Activated CD4-positive, alpha-beta memory T cell treated with anti-CD3 and anti-CD28 coated beads, Interleukin-2, amount 10 ng/mL, durations not matched to agents 7 days and 5 days (primary cell): ENCODE results near the gene HSD17B14. TPM values are rescaled to one million over a fixed set of nuclear protein-coding genes. Genes with fewer than 3 reads are reported as not detected.
"Not testable (repeated sequence)": the region's sequence is repeated elsewhere in the genome, so short reads cannot be mapped to it uniquely, and the experiment has no call there.

Source experiments
- CTCF ChIA-PET: fragments of 350-600 bp; sonication (Branson Sonifier 250); formaldehyde crosslinking; loops from one replicate; lab custom pipeline; 2021; ENCODE audit warnings: antibody characterized with exemption, inconsistent platforms; lab: Charles Lee
- POLR2A ChIA-PET: fragments of 350-600 bp; sonication (Branson Sonifier 250); formaldehyde crosslinking; loops from one replicate; lab custom pipeline; 2021; ENCODE audit warnings: antibody characterized with exemption; lab: Charles Lee
- DNase-seq: peaks from one replicate; pipeline ENCODE4 v3.0.0-alpha.2; 2020
- H3K27ac Mint-ChIP-seq: one replicate; pipeline ENCODE4 v1.8.0; 2021; ENCODE audit warnings: mild to moderate bottlenecking, mixed read lengths
- H3K27me3 Mint-ChIP-seq: one replicate; pipeline ENCODE4 v1.8.0; 2021; ENCODE audit warnings: mixed read lengths
- H3K36me3 Mint-ChIP-seq: one replicate; pipeline ENCODE4 v1.8.0; 2021; ENCODE audit warnings: low read depth, mixed read lengths
- H3K4me1 Mint-ChIP-seq: one replicate; pipeline ENCODE4 v1.8.0; 2021; ENCODE audit warnings: mixed read lengths
- H3K4me3 Mint-ChIP-seq: one replicate; pipeline ENCODE4 v1.8.0; 2021; ENCODE audit warnings: mild to moderate bottlenecking, mixed read lengths
- H3K9me3 Mint-ChIP-seq: one replicate; pipeline ENCODE4 v1.8.0; 2021; ENCODE audit warnings: mixed read lengths
- total RNA-seq, 2 experiments: library from RNA; stranded (reverse); gene quantifications; one replicate each; pipeline ENCODE4 v1.2.3, GENCODE V29; 2021

Gene HSD17B14
- total RNA-seq, 2 experiments from 2014 or later, result 0.50 to 0.63 TPM

DNA sequence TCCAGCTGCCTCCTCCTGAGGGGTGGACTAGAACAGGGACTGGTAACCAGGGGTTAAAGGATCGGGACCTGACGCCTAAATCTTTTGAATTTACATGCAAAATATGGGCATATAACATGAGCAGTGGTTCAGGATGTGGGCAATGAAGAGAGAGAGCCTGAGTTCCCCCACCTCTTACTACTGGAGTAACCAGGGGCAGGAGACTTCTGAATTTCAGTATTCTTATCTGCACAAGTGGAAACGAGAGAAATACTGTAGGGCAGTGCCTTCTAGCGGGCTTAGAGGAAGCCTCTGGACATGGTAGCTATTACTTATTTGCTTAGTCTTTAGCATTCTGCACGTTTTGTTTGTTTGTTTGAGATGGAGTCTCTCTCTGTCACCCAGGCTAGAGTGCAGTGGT lies 51.8 kb downstream of the HSD17B14 start:
- H3K36me3 Mint-ChIP-seq, result no peaks in the 10 kb centered on the region
- no peak overlapping the region for H3K4me3 Mint-ChIP-seq
- no peak overlapping the region for H3K27ac Mint-ChIP-seq
- H3K9me3 Mint-ChIP-seq, result no peaks in the 10 kb centered on the region
- peaks cover 3% of the 10 kb centered on the region for H3K4me1 Mint-ChIP-seq
- ChIA-PET POLR2A (interaction anchor here (1.5 kb wide), 1 partner anchor 11 kb away, joined by 4 read pairs; no protein-coding TSS in a partner anchor), CTCF (interaction anchor here (0.6 to 2.3 kb wide), 3 partner anchors 11 to 60 kb away, joined by 3 to 13 read pairs (median 6); no protein-coding TSS in a partner anchor)
- no peak for DNase-seq
- H3K27me3 Mint-ChIP-seq, result peaks cover 14% of the 10 kb centered on the region

- Mint-ChIP-seq H3K4me3 (no peak overlapping the region), H3K4me1 (peaks cover 3% of the 10 kb centered on the region), H3K36me3 (no peaks in the 10 kb centered on the region), H3K27me3 (peaks cover 15% of the 10 kb centered on the region), H3K9me3 (no peaks in the 10 kb centered on the region), H3K27ac (no peak overlapping the region)
- ChIA-PET POLR2A (no interaction called here), CTCF (interaction anchor here (1.2 to 2.1 kb wide), 3 partner anchors 61 to 219 kb away, joined by 4 to 8 read pairs (median 6); no protein-coding TSS in a partner anchor)
- no peak for DNase-seq
Measured at GRCh38 chr19:48780631-48781391, 55.5 kb downstream of the HSD17B14 start.

GRCh38 chr19:48779636-48780035 lies 56.7 kb downstream of the HSD17B14 start:
- ChIA-PET POLR2A (no interaction called here), CTCF (interaction anchor here (0.6 to 2.1 kb wide), 4 partner anchors 8 to 220 kb away, joined by 3 to 8 read pairs (median 6); no protein-coding TSS in a partner anchor)
- H3K4me1 Mint-ChIP-seq, result peaks cover 3% of the 10 kb centered on the region
- no peaks in the 10 kb centered on the region for H3K36me3 Mint-ChIP-seq
- H3K4me3 Mint-ChIP-seq, result no peak overlapping the region
- no peaks in the 10 kb centered on the region for H3K9me3 Mint-ChIP-seq
- H3K27me3 Mint-ChIP-seq, result peaks cover 9% of the 10 kb centered on the region
- no peak for DNase-seq
- no peak overlapping the region for H3K27ac Mint-ChIP-seq

DNA sequence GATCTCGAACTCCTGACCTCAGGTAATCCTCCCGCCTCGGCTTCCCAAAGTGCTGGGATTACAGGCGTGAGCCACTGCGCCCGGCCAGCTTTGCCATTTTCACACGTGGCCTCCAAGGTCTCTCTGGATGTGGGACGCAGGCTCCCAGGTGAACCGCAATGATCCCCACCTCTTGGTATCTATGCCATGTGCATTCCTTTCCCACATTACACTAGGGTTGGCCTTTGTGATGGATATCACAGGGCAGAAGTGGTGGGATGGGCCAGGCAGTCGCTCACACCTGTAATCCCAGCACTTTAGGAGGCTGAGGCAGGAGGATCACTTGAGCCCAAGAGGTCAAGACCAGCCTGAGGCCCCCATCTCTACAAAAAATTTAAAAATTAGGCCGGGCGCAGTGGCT lies 58.6 kb downstream of the HSD17B14 start:
- no peak overlapping the region for H3K4me3 Mint-ChIP-seq

DNA sequence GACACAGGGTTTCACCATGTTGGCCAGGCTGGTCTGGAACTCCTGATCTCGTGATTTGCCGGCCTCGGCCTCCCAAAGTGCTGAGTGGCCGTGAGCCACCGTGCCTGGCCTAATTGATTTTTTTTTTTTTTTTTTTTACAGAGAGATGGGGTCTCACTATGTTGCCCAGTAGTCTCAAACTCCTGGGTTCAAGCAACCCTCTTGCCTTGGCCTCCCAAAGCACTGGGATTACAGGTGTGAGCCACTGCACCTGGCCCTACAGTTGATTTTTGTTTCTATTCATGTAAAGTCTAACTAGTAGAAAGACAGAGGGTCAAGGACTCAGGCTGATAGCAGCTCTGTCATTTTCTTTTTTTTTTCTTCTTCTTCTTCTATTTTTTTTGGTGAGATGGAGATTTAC lies 59.2 kb downstream of the HSD17B14 start:
- Mint-ChIP-seq H3K4me3 (no peak overlapping the region), H3K27me3 (peaks cover 4% of the 10 kb centered on the region), H3K4me1 (no peaks in the 10 kb centered on the region), H3K9me3 (no peaks in the 10 kb centered on the region), H3K27ac (no peak overlapping the region), H3K36me3 (no peaks in the 10 kb centered on the region)
- CTCF ChIA-PET, result no interaction called here
- DNase-seq, result no peak
- POLR2A ChIA-PET, result no interaction called here

More for the DNA sequence above, 58.6 kb downstream of the HSD17B14 start:
- DNase-seq, result no peak
- Mint-ChIP-seq H3K4me1 (peaks cover 3% of the 10 kb centered on the region), H3K36me3 (no peaks in the 10 kb centered on the region), H3K27ac (no peak overlapping the region), H3K27me3 (peaks cover 5% of the 10 kb centered on the region), H3K9me3 (no peaks in the 10 kb centered on the region)
- CTCF ChIA-PET, result no interaction called here
- POLR2A ChIA-PET, result no interaction called here

GRCh38 chr19:48772503-48772953 lies 63.8 kb downstream of the HSD17B14 start:
- CTCF ChIA-PET, result interaction anchor here (0.6 kb wide), 1 partner anchor 477 kb away, joined by 3 read pairs; no protein-coding TSS in a partner anchor

GRCh38 chr19:48770734-48771472 lies 65.4 kb downstream of the HSD17B14 start:
- H3K36me3 Mint-ChIP-seq, result no peaks in the 10 kb centered on the region
- peaks cover 15% of the 10 kb centered on the region for H3K27me3 Mint-ChIP-seq
- H3K27ac Mint-ChIP-seq, result no peak overlapping the region
- no peaks in the 10 kb centered on the region for H3K9me3 Mint-ChIP-seq
- no peaks in the 10 kb centered on the region for H3K4me1 Mint-ChIP-seq
- no peak for DNase-seq
- H3K4me3 Mint-ChIP-seq, result no peak overlapping the region
- POLR2A ChIA-PET, result no interaction called here
- CTCF ChIA-PET, result interaction anchor here (0.5 to 1.4 kb wide), 3 partner anchors 17 to 68 kb away, joined by 3 read pairs; no protein-coding TSS in a partner anchor

More at GRCh38 chr19:48772503-48772953, 63.8 kb downstream of the HSD17B14 start:
- DNase-seq, result no peak
- POLR2A ChIA-PET, result no interaction called here
- peaks cover 13% of the 10 kb centered on the region for H3K27me3 Mint-ChIP-seq
- no peaks in the 10 kb centered on the region for H3K36me3 Mint-ChIP-seq
- no peak overlapping the region for H3K4me3 Mint-ChIP-seq
- H3K27ac Mint-ChIP-seq, result no peak overlapping the region
- no peaks in the 10 kb centered on the region for H3K9me3 Mint-ChIP-seq
- no peaks in the 10 kb centered on the region for H3K4me1 Mint-ChIP-seq

DNA sequence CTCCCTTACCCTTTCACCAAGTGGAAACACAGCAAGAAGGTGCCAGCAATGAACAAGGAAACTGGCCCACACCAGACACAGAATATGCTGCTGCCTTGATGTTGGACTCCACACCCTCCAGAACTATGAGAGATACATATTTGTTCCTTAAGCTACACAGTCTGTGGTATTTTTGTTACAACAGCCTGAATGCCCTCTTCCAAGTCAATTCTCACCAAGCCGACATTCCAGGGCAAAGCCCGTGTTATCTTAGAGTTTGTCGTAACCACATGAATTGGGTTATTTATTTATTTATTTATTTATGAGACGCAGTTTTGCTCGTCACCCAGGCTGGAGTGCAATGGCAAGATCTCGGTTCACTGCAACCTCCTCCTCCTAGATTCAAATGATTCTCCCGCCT lies 66.0 kb downstream of the HSD17B14 start:
- no peak overlapping the region for H3K27ac Mint-ChIP-seq
- no peak overlapping the region for H3K4me3 Mint-ChIP-seq
- no peaks in the 10 kb centered on the region for H3K4me1 Mint-ChIP-seq
- no peak for DNase-seq
- H3K27me3 Mint-ChIP-seq, result peaks cover 20% of the 10 kb centered on the region
- no peaks in the 10 kb centered on the region for H3K36me3 Mint-ChIP-seq
- CTCF ChIA-PET, result interaction anchor here (0.5 to 1.4 kb wide), 4 partner anchors 18 to 69 kb away, joined by 3 read pairs; no protein-coding TSS in a partner anchor
- no peaks in the 10 kb centered on the region for H3K9me3 Mint-ChIP-seq
- POLR2A ChIA-PET, result no interaction called here

GRCh38 chr19:48768994-48769713 lies 67.1 kb downstream of the HSD17B14 start:
- Mint-ChIP-seq H3K36me3 (no peaks in the 10 kb centered on the region), H3K27me3 (peaks cover 21% of the 10 kb centered on the region), H3K9me3 (no peaks in the 10 kb centered on the region), H3K27ac (no peak overlapping the region), H3K4me3 (no peak overlapping the region), H3K4me1 (no peaks in the 10 kb centered on the region)
- DNase-seq, result no peak
- CTCF ChIA-PET, result interaction anchor here (0.6 to 1.4 kb wide), 3 partner anchors 19 to 231 kb away, joined by 3 read pairs; no protein-coding TSS in a partner anchor
- POLR2A ChIA-PET, result no interaction called here

DNA sequence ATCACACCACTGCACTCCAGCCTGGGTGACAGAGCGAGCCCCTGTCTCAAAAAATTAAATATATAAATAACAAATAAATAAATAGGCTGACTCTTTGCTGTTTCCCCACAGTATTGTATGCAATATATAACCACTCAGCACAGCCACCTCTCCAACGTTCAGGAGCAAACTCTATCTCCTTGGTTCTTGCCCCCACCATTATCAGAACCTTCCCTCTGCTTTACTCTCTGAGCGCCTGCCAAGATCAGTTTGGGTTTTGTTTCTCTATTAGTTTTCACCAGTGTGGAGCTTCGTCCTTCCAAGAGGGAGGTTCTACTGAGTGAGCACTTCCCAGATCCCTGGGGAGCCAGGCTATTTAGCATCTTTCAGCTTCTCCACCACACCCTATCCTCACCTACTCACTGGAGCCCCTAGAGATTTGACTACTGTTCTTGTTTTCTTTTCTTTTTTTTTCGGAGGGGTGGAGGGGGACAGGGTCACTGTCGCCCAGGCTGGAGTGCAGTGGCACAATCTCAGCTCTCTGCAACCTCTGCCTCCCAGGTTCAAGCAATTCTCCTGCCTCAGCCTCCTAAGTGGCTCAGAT lies 68.0 kb downstream of the HSD17B14 start:
- H3K4me1 Mint-ChIP-seq, DNase-seq, H3K27ac Mint-ChIP-seq, H3K9me3 Mint-ChIP-seq, POLR2A ChIA-PET, H3K4me3 Mint-ChIP-seq, H3K36me3 Mint-ChIP-seq: not testable (repeated sequence)
- H3K27me3 Mint-ChIP-seq, result peaks cover 21% of the 10 kb centered on the region
- CTCF ChIA-PET, result interaction anchor here (1.2 kb wide), 1 partner anchor 27 kb away, joined by 3 read pairs; no protein-coding TSS in a partner anchor

- H3K36me3 Mint-ChIP-seq, DNase-seq, POLR2A ChIA-PET, H3K4me3 Mint-ChIP-seq, H3K27ac Mint-ChIP-seq, H3K9me3 Mint-ChIP-seq, H3K4me1 Mint-ChIP-seq, CTCF ChIA-PET: not testable (repeated sequence)
- peaks cover 31% of the 10 kb centered on the region for H3K27me3 Mint-ChIP-seq
Measured at GRCh38 chr19:48765816-48766215, 70.5 kb downstream of the HSD17B14 start.
